ENCODE data around the gene PTGER2. TPM values are rescaled to one million over a fixed set of nuclear protein-coding genes. Genes with fewer than 3 reads are reported as not detected.

PTGER2 gene
- total and polyA plus RNA-seq, 2 of the 13 experiments (the other 11 are each of a cell fraction or from before 2014, with no cell fraction given) = not detected

- H3K9ac ChIP-seq (ENCODE audit: insufficient read depth, low read depth, low read length) = no peak overlapping the region
- H3K27me3 ChIP-seq (ENCODE audit: control insufficient read depth in 1 of 2, insufficient read depth in 2 of 2, low read length in 2 of 2) = peaks cover 0 to 21% of the 10 kb centered on the region in 2 experiments; a peak in 1 of 5 replicates
- CTCF ChIA-PET (ENCODE audit: low intra/inter-chr PET ratio, low total read pairs) = no interaction called here
- ATAC-seq (no peak), FAIRE-seq (no peak), DNase-seq (ENCODE audit: low spot score) (no peak)
- H4K20me1 ChIP-seq (ENCODE audit: insufficient read depth, low read length) = no peaks in the 10 kb centered on the region
- no peak overlapping the region for H3K27ac ChIP-seq (ENCODE audit: extremely low read length, insufficient read depth, low read length)
- H3K4me2 ChIP-seq (ENCODE audit: low read depth, low read length) = no peak overlapping the region
- H3K36me3 ChIP-seq (replicated peaks in 1 of 2; ENCODE audit: control insufficient read depth in 1 of 2, insufficient read depth in 2 of 2, low read length in 2 of 2) = no peaks in the 10 kb centered on the region
- 43% methylated on average over 17 of the region's 17 CpGs for WGBS (ENCODE audit: low lambda C conversion rate)
- no TSS peak for BruUV-seq (replicated peaks)
- POLR2A ChIA-PET = no interaction called here
- H3K4me3 ChIP-seq (replicated peaks in 1 of 3; ENCODE audit: insufficient read depth in 1 of 3, low read depth in 2 of 3, low read length in 3 of 3) = no peak overlapping the region
- no peaks in the 10 kb centered on the region for H3K79me2 ChIP-seq (ENCODE audit: insufficient read depth, low read length)
- in situ Hi-C loops (cut with HindIII; ENCODE audit: extremely low pct_ligation_motif_present, low pct_unique_long_range_greater_than_20kb) = no loop called here
- H3K4me1 ChIP-seq (ENCODE audit: insufficient read depth, low read length) = no peaks in the 10 kb centered on the region
- no peaks in the 10 kb centered on the region for H3K9me3 ChIP-seq (ENCODE audit: low read length)
- intact Hi-C loops (cut with micrococcal nuclease; ENCODE audit: unreplicated experiment) = no loop called here
- H2AFZ ChIP-seq (ENCODE audit: low read length) = no peak overlapping the region
- TF ChIP-seq ZFP41 (CRISPR knock-in tag; IDR thresholded peaks at IDR 0.05; ENCODE audit: borderline replicate concordance) (no peak), ZNF615 (CRISPR knock-in tag; IDR thresholded peaks at IDR 0.05; ENCODE audit: borderline replicate concordance) (no peak), MXD1 (CRISPR knock-in tag; IDR thresholded peaks at IDR 0.05) (no peak), MBNL3 (CRISPR knock-in tag; conservative IDR thresholded peaks at IDR 0.05) (no peak), ZNF33A (CRISPR knock-in tag; IDR thresholded peaks at IDR 0.05; ENCODE audit: borderline replicate concordance) (no peak), ZNF552 (CRISPR knock-in tag; IDR thresholded peaks at IDR 0.05; ENCODE audit: borderline replicate concordance) (no peak), DPF2 (CRISPR knock-in tag; IDR thresholded peaks at IDR 0.05; ENCODE audit: borderline replicate concordance, low read depth) (no peak), SOX6 (IDR thresholded peaks at IDR 0.05) (no peak), SOX6 (CRISPR knock-in tag; IDR thresholded peaks at IDR 0.05) (no peak), ZNF142 (CRISPR knock-in tag; IDR thresholded peaks at IDR 0.05) (no peak), ZNF496 (CRISPR knock-in tag; IDR thresholded peaks at IDR 0.05; ENCODE audit: insufficient replicate concordance) (no peak)
- TF ChIP-seq, protein P1, sequence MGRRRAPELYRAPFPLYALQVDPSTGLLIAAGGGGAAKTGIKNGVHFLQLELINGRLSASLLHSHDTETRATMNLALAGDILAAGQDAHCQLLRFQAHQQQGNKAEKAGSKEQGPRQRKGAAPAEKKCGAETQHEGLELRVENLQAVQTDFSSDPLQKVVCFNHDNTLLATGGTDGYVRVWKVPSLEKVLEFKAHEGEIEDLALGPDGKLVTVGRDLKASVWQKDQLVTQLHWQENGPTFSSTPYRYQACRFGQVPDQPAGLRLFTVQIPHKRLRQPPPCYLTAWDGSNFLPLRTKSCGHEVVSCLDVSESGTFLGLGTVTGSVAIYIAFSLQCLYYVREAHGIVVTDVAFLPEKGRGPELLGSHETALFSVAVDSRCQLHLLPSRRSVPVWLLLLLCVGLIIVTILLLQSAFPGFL (CRISPR knock-in tag; IDR thresholded peaks at IDR 0.05) = no peak
- TF ChIP-seq, protein P2, sequence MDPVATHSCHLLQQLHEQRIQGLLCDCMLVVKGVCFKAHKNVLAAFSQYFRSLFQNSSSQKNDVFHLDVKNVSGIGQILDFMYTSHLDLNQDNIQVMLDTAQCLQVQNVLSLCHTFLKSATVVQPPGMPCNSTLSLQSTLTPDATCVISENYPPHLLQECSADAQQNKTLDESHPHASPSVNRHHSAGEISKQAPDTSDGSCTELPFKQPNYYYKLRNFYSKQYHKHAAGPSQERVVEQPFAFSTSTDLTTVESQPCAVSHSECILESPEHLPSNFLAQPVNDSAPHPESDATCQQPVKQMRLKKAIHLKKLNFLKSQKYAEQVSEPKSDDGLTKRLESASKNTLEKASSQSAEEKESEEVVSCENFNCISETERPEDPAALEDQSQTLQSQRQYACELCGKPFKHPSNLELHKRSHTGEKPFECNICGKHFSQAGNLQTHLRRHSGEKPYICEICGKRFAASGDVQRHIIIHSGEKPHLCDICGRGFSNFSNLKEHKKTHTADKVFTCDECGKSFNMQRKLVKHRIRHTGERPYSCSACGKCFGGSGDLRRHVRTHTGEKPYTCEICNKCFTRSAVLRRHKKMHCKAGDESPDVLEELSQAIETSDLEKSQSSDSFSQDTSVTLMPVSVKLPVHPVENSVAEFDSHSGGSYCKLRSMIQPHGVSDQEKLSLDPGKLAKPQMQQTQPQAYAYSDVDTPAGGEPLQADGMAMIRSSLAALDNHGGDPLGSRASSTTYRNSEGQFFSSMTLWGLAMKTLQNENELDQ (CRISPR knock-in tag; IDR thresholded peaks at IDR 0.05; ENCODE audit: borderline replicate concordance) = no peak
Measured at GRCh38 chr14:52269100-52269499, 45.0 kb upstream of the PTGER2 start.
